PC-9 (cell line): ENCODE data around the gene BMPR1B. TPM values are rescaled to one million over a fixed set of nuclear protein-coding genes. Genes with fewer than 3 reads are reported as not detected.

Experiments
- BruUV-seq: library from RNA; stranded (reverse); fragments of 400-500 nt; replicated peaks from 2 replicates; lab custom pipeline; 2021; lab: Mats Ljungman, UMichigan
- CTCF ChIA-PET: fragments of 300-600 bp; sonication (Branson Sonifier 250); formaldehyde crosslinking; loops from one replicate; lab custom pipeline; 2022; ENCODE audit warnings: antibody characterized with exemption; lab: Charles Lee
- POLR2A ChIA-PET: fragments of 300-600 bp; sonication (Branson Sonifier 250); formaldehyde crosslinking; loops from one replicate; lab custom pipeline; 2022; ENCODE audit warnings: antibody characterized with exemption; ENCODE audit not compliant: unreplicated experiment; lab: Charles Lee
- DNase-seq, 2 experiments: peaks; one replicate each; pipeline versions ENCODE4 v3.0.0 to v3.0.0-alpha.2; 2015 to 2022; ENCODE audit warnings: mixed read lengths in 1 of 2
- H2AFZ ChIP-seq: fragments of 200-600 bp; sonication (generic); 2 replicates; pipeline ENCODE4 v1.8.1; 2017; ENCODE audit warnings: antibody characterized with exemption
- H3F3A ChIP-seq: fragments of 200-600 bp; sonication (generic); 2 replicates; pipeline ENCODE4 v1.8.1; 2017; ENCODE audit warnings: antibody characterized with exemption, mild to moderate bottlenecking, low read depth; ENCODE audit not compliant: insufficient read depth
- H3K27ac ChIP-seq: fragments of 200-600 bp; sonication (generic); 2 replicates; pipeline ENCODE4 v1.6.1; 2016; ENCODE audit warnings: mixed run types
- H3K27me3 ChIP-seq: fragments of 200-600 bp; sonication (generic); 2 replicates; pipeline ENCODE4 v1.6.1; 2016; ENCODE audit warnings: low read depth, mixed run types; ENCODE audit not compliant: insufficient read depth
- H3K36me3 ChIP-seq: fragments of 200-600 bp; sonication (generic); 2 replicates; pipeline ENCODE4 v1.6.1; 2016; ENCODE audit warnings: low read depth, mixed run types
- H3K4me1 ChIP-seq: fragments of 200-600 bp; sonication (generic); replicated peaks from 2 replicates; pipeline ENCODE4 v1.6.1; 2016; ENCODE audit warnings: mixed run types; ENCODE audit not compliant: insufficient read depth
- H3K4me2 ChIP-seq: fragments of 200-600 bp; sonication (generic); 2 replicates; pipeline ENCODE4 v1.6.1; 2017; ENCODE audit warnings: mixed run types
- H3K4me3 ChIP-seq: fragments of 200-600 bp; sonication (generic); 2 replicates; pipeline ENCODE4 v1.6.1; 2016; ENCODE audit warnings: mixed run types
- H3K79me2 ChIP-seq: fragments of 200-600 bp; sonication (generic); 2 replicates; pipeline ENCODE4 v1.6.1; 2017; ENCODE audit warnings: low read depth, mixed run types
- H3K9me2 ChIP-seq: fragments of 200-600 bp; sonication (generic); 2 replicates; pipeline ENCODE4 v1.8.1; 2017; ENCODE audit warnings: mild to moderate bottlenecking; ENCODE audit not compliant: insufficient read depth
- H3K9me3 ChIP-seq: fragments of 200-600 bp; sonication (generic); 2 replicates; pipeline ENCODE4 v1.8.1; 2016; ENCODE audit warnings: low read depth; ENCODE audit not compliant: insufficient read depth
- H4K20me1 ChIP-seq: fragments of 200-600 bp; sonication (generic); 2 replicates; pipeline ENCODE4 v1.8.1; 2017; ENCODE audit not compliant: insufficient read depth
- CTCF ChIP-seq: fragments of 200-600 bp; sonication (generic); conservative IDR thresholded peaks from 2 replicates; pipeline ENCODE4 v1.6.1; 2017; ENCODE audit warnings: mixed run types, antibody characterized with exemption, mild to moderate bottlenecking, moderate library complexity
- EZH2 ChIP-seq: fragments of 200-600 bp; sonication (generic); IDR thresholded peaks from 2 replicates; pipeline ENCODE4 v1.8.0; 2017; ENCODE audit warnings: antibody characterized with exemption, low read depth
- intact Hi-C: fragments of 100-400 bp; cut with micrococcal nuclease; formaldehyde crosslinking; loops from one replicate; pipeline ENCODE4 v1.10.0; 2022; ENCODE audit not compliant: unreplicated experiment
- total RNA-seq: library from RNA; stranded (reverse); gene quantifications from 2 replicates; pipeline ENCODE4 v1.2.3, GENCODE V29; 2021

BMPR1B gene
- total RNA-seq, 1 experiment from 2014 or later: 1.1 TPM

GRCh38 chr4:95204873-95205272, 447.1 kb downstream of the BMPR1B start:
- Histone ChIP-seq H2AFZ (no peak overlapping the region), H3K4me3 (no peak overlapping the region), H3K36me3 (no peaks in the 10 kb centered on the region), H4K20me1 (no peaks in the 10 kb centered on the region), H3K4me2 (no peak overlapping the region), H3K79me2 (no peaks in the 10 kb centered on the region), H3K27me3 (no peaks in the 10 kb centered on the region), H3K9me2 (no peaks in the 10 kb centered on the region), H3F3A (no peaks in the 10 kb centered on the region), H3K4me1 (no peaks in the 10 kb centered on the region), H3K9me3 (no peaks in the 10 kb centered on the region), H3K27ac (no peak overlapping the region)
- TF ChIP-seq EZH2 (no peak), CTCF (peak; percentile 44)
- DNase-seq: no peak
- POLR2A ChIA-PET: no interaction called here
- CTCF ChIA-PET: interaction anchor here (0.6 kb wide), 1 partner anchor 166 kb away, joined by 6 read pairs; no protein-coding TSS in a partner anchor
- BruUV-seq: no TSS peak
- intact Hi-C loops: no loop called here
